AG04450 (cell line): Measurements from ENCODE around the gene RPL15. TPM values are rescaled to one million over a fixed set of nuclear protein-coding genes. Genes with fewer than 3 reads are reported as not detected.

ENCODE experiments used
- CTCF ChIA-PET: fragments of 300-600, 350-600 bp; formaldehyde crosslinking; extraction: SDS; loops from one replicate; lab custom pipeline; 2022; ENCODE audit warnings: antibody characterized with exemption, inconsistent platforms; lab: Charles Lee
- POLR2A ChIA-PET: fragments of 350-600 bp; formaldehyde crosslinking; extraction: SDS; loops from one replicate; lab custom pipeline; 2021; ENCODE audit warnings: antibody characterized with exemption, inconsistent platforms; lab: Yijun Ruan, JAX
- DNase-seq: peaks from one replicate; pipeline ENCODE4 v3.0.0-alpha.2; 2011; ENCODE audit warnings: low read depth, low spot score
- H3K27ac ChIP-seq: one replicate; pipeline ENCODE4 v1.5.1; 2012; ENCODE audit warnings: low read depth, low read length, control low read depth
- H3K27me3 ChIP-seq: one replicate; pipeline ENCODE4 v1.6.0; 2012; ENCODE audit warnings: low read length; ENCODE audit not compliant: control insufficient read depth, insufficient read depth
- H3K4me3 ChIP-seq: 2 replicates; pipeline ENCODE4 v1.5.1; 2011; ENCODE audit warnings: mild to moderate bottlenecking, low read depth, low read length, control low read depth
- H3K9me3 ChIP-seq: 2 replicates; pipeline ENCODE4 v1.5.1; 2012; ENCODE audit warnings: low read length; ENCODE audit not compliant: control insufficient read depth, insufficient read depth
- CTCF ChIP-seq: IDR thresholded peaks from 2 replicates; pipeline ENCODE4 v1.5.1; 2011; ENCODE audit warnings: low read depth, low read length, control low read depth, inconsistent platforms
- polyA plus RNA-seq: library from polyadenylated mRNA; depleted of rRNA; stranded (reverse); fragments of >200 nt; gene quantifications from 2 replicates; pipeline ENCODE4 v1.2.3, GENCODE V29; 2011

Gene RPL15
- polyA plus RNA-seq, 1 experiment, result 3,614 TPM

DNA sequence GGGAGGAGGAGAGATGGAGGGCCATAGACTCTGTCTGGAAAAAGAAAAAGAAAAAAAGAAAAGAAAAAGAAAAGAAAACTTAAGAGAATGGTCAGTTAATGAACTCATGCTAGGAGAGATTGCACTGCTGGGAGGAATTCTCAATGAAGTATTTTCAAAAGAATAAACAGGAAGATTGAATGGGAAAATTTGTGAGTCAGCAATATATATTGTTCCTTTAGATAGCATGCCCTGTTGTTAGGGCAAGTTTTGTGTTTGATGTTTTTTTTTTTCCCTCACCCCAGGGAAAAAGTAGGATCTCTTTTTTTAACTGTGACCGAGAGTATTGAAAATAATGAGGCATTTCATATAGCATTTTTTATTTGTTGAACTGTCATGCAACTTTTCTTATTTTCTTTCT is 20.4 kb downstream of the RPL15 start:
- H3K9me3 ChIP-seq, result no peaks in the 10 kb centered on the region
- ChIA-PET CTCF (no interaction called here), POLR2A (interaction anchor here (1.5 kb wide), 1 partner anchor 20 kb away, joined by 4 read pairs; the partner anchor contains the start of genes NKIRAS1 and RPL15)
- H3K27me3 ChIP-seq, result no peaks in the 10 kb centered on the region
- no peak for DNase-seq
- H3K27ac ChIP-seq, result no peak overlapping the region
- H3K4me3 ChIP-seq, result no peak overlapping the region
- no peak for TF ChIP-seq CTCF

GRCh38 chr3:23938688-23939087 is 21.8 kb downstream of the RPL15 start:
- Histone ChIP-seq H3K9me3 (no peaks in the 10 kb centered on the region), H3K27me3 (no peaks in the 10 kb centered on the region), H3K4me3 (no peak overlapping the region), H3K27ac (no peak overlapping the region)
- no peak for DNase-seq
- ChIA-PET CTCF (no interaction called here), POLR2A (interaction anchor here (0.8 kb wide), 1 partner anchor 22 kb away, joined by 3 read pairs; the partner anchor contains the start of genes NKIRAS1 and RPL15)
- TF ChIP-seq CTCF, result no peak

- POLR2A ChIA-PET, result interaction anchor here (1.7 kb wide), 1 partner anchor 24 kb away, joined by 14 read pairs; the partner anchor contains the start of genes NKIRAS1 and RPL15
- CTCF ChIA-PET, result no interaction called here
- H3K27ac ChIP-seq, result no peak overlapping the region
- no peak for DNase-seq
- no peaks in the 10 kb centered on the region for H3K9me3 ChIP-seq
- H3K4me3 ChIP-seq, result no peak overlapping the region
- H3K27me3 ChIP-seq, result no peaks in the 10 kb centered on the region
- no peak for TF ChIP-seq CTCF
These were observed 23.8 kb downstream of the RPL15 start for GRCh38 chr3:23940775-23941174.

GRCh38 chr3:23941440-23941839 is 24.5 kb downstream of the RPL15 start:
- Histone ChIP-seq H3K9me3 (no peaks in the 10 kb centered on the region), H3K27me3 (no peaks in the 10 kb centered on the region), H3K27ac (no peak overlapping the region), H3K4me3 (no peak overlapping the region)
- ChIA-PET CTCF (no interaction called here), POLR2A (interaction anchor here (1.7 kb wide), 1 partner anchor 25 kb away, joined by 14 read pairs; the partner anchor contains the start of genes NKIRAS1 and RPL15)
- DNase-seq, result no peak
- TF ChIP-seq CTCF, result no peak

DNA sequence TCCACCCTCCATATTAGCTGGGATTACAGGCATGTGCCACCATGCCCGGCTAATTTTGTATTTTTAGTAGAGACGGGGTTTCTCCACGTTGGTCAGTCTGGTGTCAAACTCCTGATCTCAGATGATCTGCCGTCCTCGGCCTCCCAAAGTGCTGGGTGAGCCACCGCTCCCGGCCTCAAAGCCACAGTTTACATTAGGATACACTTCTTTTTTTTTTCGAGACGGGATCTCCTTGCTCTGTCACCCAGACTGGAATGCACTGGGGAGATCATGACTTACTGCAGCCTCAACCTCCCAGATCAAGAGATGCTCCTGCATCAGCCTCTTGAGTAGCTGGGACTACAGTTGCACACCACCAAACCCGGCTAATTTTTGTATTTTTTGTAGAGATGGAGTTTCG is 25.6 kb downstream of the RPL15 start:
- ChIA-PET CTCF (no interaction called here), POLR2A (no interaction called here)
- DNase-seq, result no peak
- H3K27me3 ChIP-seq, result no peaks in the 10 kb centered on the region
- H3K27ac ChIP-seq, result no peak overlapping the region
- H3K9me3 ChIP-seq, result no peaks in the 10 kb centered on the region
- H3K4me3 ChIP-seq, result no peak overlapping the region
- TF ChIP-seq CTCF, result no peak
